A549 (cell line): Measurements from ENCODE around the gene NKG7.

Source experiments
- CBX8 ChIP-seq: fragments of 200-600 bp; sonication (generic); IDR thresholded peaks from 2 replicates; pipeline ENCODE4 v1.6.1; 2016
- CEBPB ChIP-seq, 2 experiments: fragments of >200 bp in 1 of 2; sonication (Bioruptor Twin) in 1 of 2; formaldehyde crosslinking in 1 of 2; IDR thresholded peaks; 2 replicates each; pipeline ENCODE4 v1.6.1; 2012 to 2016
- CTCF ChIP-seq: fragments of >200 bp; sonication (Bioruptor Twin); formaldehyde crosslinking; IDR thresholded peaks from 3 replicates; pipeline ENCODE4 v1.5.1; 2016
- EHF ChIP-seq: fragments of 250-450 bp; sonication (Bioruptor Pico); IDR thresholded peaks from 2 replicates; pipeline ENCODE4 v1.5.0; 2020; ENCODE audit warnings: mild to moderate bottlenecking
- EHMT2 ChIP-seq: fragments of 200-600 bp; sonication (generic); IDR thresholded peaks from 2 replicates; pipeline ENCODE4 v1.6.1; 2016; ENCODE audit warnings: antibody characterized with exemption, low read depth, mild to moderate bottlenecking, moderate library complexity
- JUNB ChIP-seq: fragments of >200 bp; sonication (Bioruptor Twin); formaldehyde crosslinking; IDR thresholded peaks from 2 replicates; pipeline ENCODE4 v1.6.1; 2016
- KDM1A ChIP-seq: fragments of 200-600 bp; sonication (generic); IDR thresholded peaks from 2 replicates; pipeline ENCODE4 v1.6.1; 2016; ENCODE audit warnings: low read depth, mild to moderate bottlenecking
- MYC ChIP-seq: IDR thresholded peaks from 2 replicates; pipeline ENCODE4 v1.6.1; 2012; ENCODE audit warnings: mild to moderate bottlenecking, inconsistent platforms, low read length, improper control_type of control experiment, borderline replicate concordance
- NR3C1 ChIP-seq: fragments of >200 bp; sonication (Bioruptor Twin); formaldehyde crosslinking; IDR thresholded peaks from 3 replicates; pipeline ENCODE4 v1.6.1; 2017
- PBX3 ChIP-seq: IDR thresholded peaks from 2 replicates; pipeline ENCODE4 v1.6.1; 2012
- POLR2A ChIP-seq: IDR thresholded peaks from 2 replicates; pipeline ENCODE4 v1.6.1; 2012; ENCODE audit warnings: mild to moderate bottlenecking, low read length
- RAD21 ChIP-seq, 2 experiments: fragments of >200 bp in 1 of 2; sonication (Bioruptor Twin) in 1 of 2; formaldehyde crosslinking in 1 of 2; IDR thresholded peaks in 1 of 2; conservative IDR thresholded peaks in 1 of 2; 2 replicates in 1 of 2; 3 replicates in 1 of 2; pipeline ENCODE4 v1.6.1; 2012 to 2018; ENCODE audit warnings: inconsistent platforms in 1 of 2
- SMC3 ChIP-seq: fragments of >200 bp; sonication (Bioruptor Twin); formaldehyde crosslinking; IDR thresholded peaks from 3 replicates; pipeline ENCODE4 v1.6.1; 2018; ENCODE audit warnings: inconsistent platforms

- TF ChIP-seq CTCF = no peak
- no peak for TF ChIP-seq POLR2A
- no peak for TF ChIP-seq SMC3
- no peak for TF ChIP-seq RAD21 (conservative IDR thresholded peaks at IDR 0.05 in 1 of 2, IDR thresholded peaks at IDR 0.05 in 1 of 2)
- no peak for TF ChIP-seq CEBPB (IDR thresholded peaks at IDR 0.05)
- TF ChIP-seq JUNB = no peak
- TF ChIP-seq NR3C1 = no peak
- TF ChIP-seq PBX3 = no peak
- no peak for TF ChIP-seq KDM1A
- no peak for TF ChIP-seq EHF (CRISPR knock-in tag)
- TF ChIP-seq CBX8 = no peak
- TF ChIP-seq EHMT2 = no peak
- TF ChIP-seq MYC = no peak
Observed at GRCh38 chr19:51331193-51331592, 41.3 kb downstream of the NKG7 start.
